ENCODE data around the gene ENC1. TPM values are rescaled to one million over a fixed set of nuclear protein-coding genes. Genes with fewer than 3 reads are reported as not detected.

The ENC1 gene
- total RNA-seq, 1 donor from 2014 or later: 3.8 TPM

GRCh38 chr5:74619308-74619707 lies 21.2 kb downstream of the ENC1 start:
- no peaks in the 10 kb centered on the region for H3K36me3 ChIP-seq
- no peak overlapping the region for H3K4me3 ChIP-seq
- no peaks in the 10 kb centered on the region for H3K9me3 ChIP-seq (replicated peaks)
- no peak for TF ChIP-seq CTCF (IDR thresholded peaks at IDR 0.05; ENCODE audit: borderline replicate concordance)
- H3K27me3 ChIP-seq (ENCODE audit: low read depth): peaks cover 26% of the 10 kb centered on the region
- intact Hi-C loops (cut with micrococcal nuclease): no loop called here
- no peak overlapping the region for H3K27ac ChIP-seq (replicated peaks)
- no peaks in the 10 kb centered on the region for H3K4me1 ChIP-seq
- no peak for DNase-seq

DNA sequence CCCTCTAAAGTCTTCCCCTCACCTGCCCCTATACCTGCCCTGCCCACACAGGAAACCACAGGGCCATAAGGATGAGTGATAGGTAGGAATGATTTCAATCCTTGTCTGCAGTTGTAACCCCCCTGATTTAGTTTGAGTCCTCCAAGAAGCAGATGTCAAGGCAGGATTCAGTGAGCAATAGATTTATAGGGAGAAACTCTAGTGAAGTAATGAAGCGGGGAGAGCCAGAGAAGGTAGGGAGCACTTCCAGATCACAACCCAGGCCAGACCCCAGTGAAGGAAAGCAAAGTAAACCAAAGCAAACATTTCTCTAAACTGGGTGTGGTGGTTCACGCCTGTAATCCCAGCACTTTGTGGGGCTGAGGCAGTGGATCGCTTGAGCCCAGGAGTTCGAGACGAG lies 22.4 kb downstream of the ENC1 start:
- Histone ChIP-seq H3K27me3 (ENCODE audit: low read depth) (peaks cover 26% of the 10 kb centered on the region), H3K4me1 (no peaks in the 10 kb centered on the region), H3K27ac (replicated peaks) (no peak overlapping the region), H3K4me3 (no peak overlapping the region), H3K36me3 (no peaks in the 10 kb centered on the region), H3K9me3 (replicated peaks) (no peaks in the 10 kb centered on the region)
- TF ChIP-seq CTCF (IDR thresholded peaks at IDR 0.05; ENCODE audit: borderline replicate concordance): no peak
- DNase-seq: no peak
- intact Hi-C loops (cut with micrococcal nuclease): no loop called here

DNA sequence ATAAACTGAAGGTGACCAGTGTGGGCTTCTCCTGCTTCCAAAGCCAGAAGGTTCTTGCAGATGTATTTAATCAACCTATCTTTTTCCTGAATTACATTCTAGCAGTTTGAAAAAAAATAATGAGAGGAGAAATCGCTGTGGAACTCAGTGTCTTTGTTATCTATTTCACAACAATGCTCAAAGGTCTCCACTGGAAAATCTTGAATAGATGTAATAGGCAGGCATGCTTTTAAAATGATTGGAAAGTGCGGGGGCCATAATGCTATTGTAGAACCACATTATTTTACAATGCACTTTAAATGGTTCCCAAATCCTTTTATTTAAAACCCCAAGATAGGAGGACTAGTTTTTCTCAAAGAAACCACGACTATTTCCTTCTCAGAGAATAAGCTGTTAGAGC lies 23.3 kb downstream of the ENC1 start:
- TF ChIP-seq CTCF (IDR thresholded peaks at IDR 0.05; ENCODE audit: borderline replicate concordance): no peak
- intact Hi-C loops (cut with micrococcal nuclease): no loop called here
- no peak overlapping the region for H3K4me3 ChIP-seq

DNA sequence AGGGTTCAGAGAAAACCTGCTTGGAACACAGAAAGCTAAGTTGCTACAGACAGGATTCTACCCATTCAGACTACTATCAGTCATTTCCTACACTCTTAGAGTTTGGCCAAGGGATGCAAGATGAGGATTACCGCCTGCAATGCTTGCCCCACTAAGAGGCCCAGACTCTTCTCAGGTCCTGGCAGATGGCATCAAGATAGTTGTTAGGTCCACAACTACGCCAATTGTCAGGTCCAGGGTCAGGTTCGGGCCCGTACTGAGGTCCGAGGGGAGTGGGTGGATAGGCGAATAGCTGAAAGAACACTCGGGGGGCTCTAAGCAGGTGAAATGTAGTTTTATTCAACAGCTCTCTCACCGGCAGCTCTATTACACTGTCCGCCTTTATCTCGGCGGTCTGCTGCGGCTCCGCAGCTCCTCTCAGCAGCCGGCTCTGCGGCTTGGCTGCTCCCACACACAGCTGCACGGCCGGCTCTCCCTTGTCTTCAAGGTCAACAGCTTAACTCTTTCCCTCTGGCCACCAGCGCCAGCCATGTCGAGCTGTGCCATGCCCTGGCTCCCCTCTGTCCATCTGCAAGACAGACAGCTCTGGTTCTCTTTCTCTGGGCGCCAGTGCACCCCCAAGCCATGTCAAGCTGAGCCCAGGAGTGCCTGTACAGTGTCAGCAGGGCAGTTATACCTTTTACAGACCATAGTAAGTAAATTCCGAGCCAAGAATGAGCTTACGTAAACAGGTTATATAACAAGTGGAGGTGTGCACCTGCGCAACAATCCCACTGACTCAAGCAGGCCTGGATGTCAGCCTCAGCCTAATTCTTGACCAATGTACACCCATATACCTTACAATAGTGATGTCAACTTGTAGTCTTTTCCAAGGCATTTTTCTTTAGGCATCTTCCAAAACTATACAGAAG lies 24.0 kb downstream of the ENC1 start:
- Histone ChIP-seq H3K4me3 (no peak overlapping the region), H3K9me3 (replicated peaks) (no peaks in the 10 kb centered on the region), H3K36me3 (no peaks in the 10 kb centered on the region), H3K4me1 (no peaks in the 10 kb centered on the region), H3K27ac (replicated peaks) (no peak overlapping the region), H3K27me3 (ENCODE audit: low read depth) (peaks cover 19% of the 10 kb centered on the region)
- no peak for TF ChIP-seq CTCF (IDR thresholded peaks at IDR 0.05; ENCODE audit: borderline replicate concordance)
- DNase-seq: no peak
- intact Hi-C loops (cut with micrococcal nuclease): no loop called here

More for the DNA sequence above, 23.3 kb downstream of the ENC1 start:
- no peak for DNase-seq
- Histone ChIP-seq H3K4me1 (no peaks in the 10 kb centered on the region), H3K36me3 (no peaks in the 10 kb centered on the region), H3K9me3 (replicated peaks) (no peaks in the 10 kb centered on the region), H3K27ac (replicated peaks) (no peak overlapping the region), H3K27me3 (ENCODE audit: low read depth) (peaks cover 25% of the 10 kb centered on the region)

DNA sequence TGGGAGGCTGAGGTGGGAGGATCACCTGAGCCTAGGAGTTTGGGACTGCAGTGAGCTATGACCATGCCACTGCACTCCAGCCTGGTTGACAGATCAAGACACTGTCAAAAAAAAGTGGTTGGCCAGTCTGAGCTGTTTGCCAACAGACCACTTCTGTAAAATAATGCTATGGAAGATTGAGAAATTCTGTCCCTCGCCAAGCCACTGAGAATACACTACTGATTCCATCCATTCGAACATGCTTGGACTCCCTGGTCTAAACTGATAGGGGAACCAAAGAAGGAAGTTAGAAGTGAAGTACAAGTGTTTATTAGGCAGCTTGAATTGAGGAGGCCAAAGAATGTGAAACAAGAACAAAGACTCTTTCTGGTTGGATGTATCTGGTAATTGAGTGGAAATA lies 27.2 kb downstream of the ENC1 start:
- intact Hi-C loops (cut with micrococcal nuclease): no loop called here
- DNase-seq: no peak
- H3K27me3 ChIP-seq (ENCODE audit: low read depth): peaks cover 9% of the 10 kb centered on the region
- no peaks in the 10 kb centered on the region for H3K36me3 ChIP-seq
- no peak for TF ChIP-seq CTCF (IDR thresholded peaks at IDR 0.05; ENCODE audit: borderline replicate concordance)
- no peaks in the 10 kb centered on the region for H3K9me3 ChIP-seq (replicated peaks)
- H3K4me3 ChIP-seq: no peak overlapping the region
- H3K27ac ChIP-seq (replicated peaks): no peak overlapping the region
- H3K4me1 ChIP-seq: no peaks in the 10 kb centered on the region
